Measurements from ENCODE around the gene PHOSPHO1. TPM values are rescaled to one million over a fixed set of nuclear protein-coding genes. Genes with fewer than 3 reads are reported as not detected.

The PHOSPHO1 gene
- total RNA-seq, 1 donor from 2014 or later = not detected

DNA sequence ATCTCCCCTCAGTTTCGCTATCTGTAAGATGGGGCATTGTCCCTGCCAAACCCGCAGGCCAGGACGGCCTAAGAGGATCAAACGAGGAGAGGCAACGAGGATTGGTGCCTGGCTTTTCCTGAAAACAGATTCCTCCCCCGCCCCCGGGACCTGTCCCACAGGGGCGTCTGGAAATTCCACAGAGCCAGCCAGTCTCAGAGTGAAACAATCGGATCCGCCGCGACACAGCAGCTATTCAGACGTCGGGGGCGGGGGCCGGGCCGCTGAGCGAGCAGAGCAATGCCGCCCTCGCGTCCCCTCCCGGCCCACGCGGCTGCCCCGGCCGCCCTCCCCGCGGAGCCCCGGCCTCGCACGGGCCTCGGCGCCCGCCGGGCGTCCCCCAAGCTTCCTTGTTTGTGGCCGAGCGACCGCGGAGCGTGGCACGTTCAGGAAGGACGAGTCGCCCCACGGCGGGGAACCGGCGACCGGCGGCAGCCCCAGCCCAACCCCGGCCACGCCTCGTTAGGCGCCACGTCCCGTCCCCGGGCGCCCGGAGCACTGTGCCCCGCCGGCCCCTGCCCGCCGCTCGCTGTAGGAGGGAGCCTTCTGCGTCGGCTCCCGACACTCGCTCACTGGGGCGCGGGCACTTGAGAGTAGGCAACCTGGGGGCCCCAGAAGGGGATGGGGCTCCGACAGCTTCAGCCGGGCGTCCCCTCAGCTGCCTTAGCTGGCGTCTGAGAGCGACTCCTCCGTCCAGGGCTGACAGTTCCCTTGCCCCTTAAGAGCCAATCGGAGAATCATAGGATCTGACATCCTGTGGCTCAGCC is 29.6 kb upstream of the PHOSPHO1 start:
- Mint-ChIP-seq H3K4me1 (ENCODE audit: unreplicated experiment) (no peaks in the 10 kb centered on the region), H3K9me3 (ENCODE audit: unreplicated experiment) (no peaks in the 10 kb centered on the region), H3K36me3 (ENCODE audit: low read depth, unreplicated experiment) (no peaks in the 10 kb centered on the region), H3K27ac (ENCODE audit: unreplicated experiment) (peak overlapping the region; percentile 36), H3K4me3 (ENCODE audit: unreplicated experiment) (peak overlapping the region; percentile 79), H3K27me3 (ENCODE audit: unreplicated experiment) (peaks cover 7% of the 10 kb centered on the region)
- TF ChIP-seq CTCF (IDR thresholded peaks at IDR 0.05; ENCODE audit: unreplicated experiment) = no peak
- peak; percentile 65 for DNase-seq (ENCODE audit: low spot score)

- Mint-ChIP-seq H3K36me3 (ENCODE audit: low read depth, unreplicated experiment) (no peaks in the 10 kb centered on the region), H3K27me3 (ENCODE audit: unreplicated experiment) (peaks cover 7% of the 10 kb centered on the region), H3K9me3 (ENCODE audit: unreplicated experiment) (no peaks in the 10 kb centered on the region), H3K27ac (ENCODE audit: unreplicated experiment) (peak overlapping the region; percentile 3), H3K4me3 (ENCODE audit: unreplicated experiment) (peak overlapping the region; percentile 67), H3K4me1 (ENCODE audit: unreplicated experiment) (no peaks in the 10 kb centered on the region)
- no peak for DNase-seq (ENCODE audit: low spot score)
- TF ChIP-seq CTCF (IDR thresholded peaks at IDR 0.05; ENCODE audit: unreplicated experiment) = no peak
These were observed 29.1 kb upstream of the PHOSPHO1 start for GRCh38 chr17:49259663-49260010.

GRCh38 chr17:49258394-49258793 is 27.8 kb upstream of the PHOSPHO1 start:
- H3K27ac Mint-ChIP-seq (ENCODE audit: unreplicated experiment) = no peak overlapping the region
- DNase-seq (ENCODE audit: low spot score) = no peak
- TF ChIP-seq CTCF (IDR thresholded peaks at IDR 0.05; ENCODE audit: unreplicated experiment) = no peak
- H3K4me1 Mint-ChIP-seq (ENCODE audit: unreplicated experiment) = no peaks in the 10 kb centered on the region
- peaks cover 7% of the 10 kb centered on the region for H3K27me3 Mint-ChIP-seq (ENCODE audit: unreplicated experiment)
- no peaks in the 10 kb centered on the region for H3K9me3 Mint-ChIP-seq (ENCODE audit: unreplicated experiment)
- no peak overlapping the region for H3K4me3 Mint-ChIP-seq (ENCODE audit: unreplicated experiment)
- no peaks in the 10 kb centered on the region for H3K36me3 Mint-ChIP-seq (ENCODE audit: low read depth, unreplicated experiment)

GRCh38 chr17:49255125-49255524 is 24.5 kb upstream of the PHOSPHO1 start:
- no peak overlapping the region for H3K4me3 Mint-ChIP-seq (ENCODE audit: unreplicated experiment)
- H3K9me3 Mint-ChIP-seq (ENCODE audit: unreplicated experiment) = no peaks in the 10 kb centered on the region
- no peak for TF ChIP-seq CTCF (IDR thresholded peaks at IDR 0.05; ENCODE audit: unreplicated experiment)
- H3K36me3 Mint-ChIP-seq (ENCODE audit: low read depth, unreplicated experiment) = no peaks in the 10 kb centered on the region
- no peak for DNase-seq (ENCODE audit: low spot score)
- no peaks in the 10 kb centered on the region for H3K4me1 Mint-ChIP-seq (ENCODE audit: unreplicated experiment)
- no peak overlapping the region for H3K27ac Mint-ChIP-seq (ENCODE audit: unreplicated experiment)
- peaks cover 4% of the 10 kb centered on the region for H3K27me3 Mint-ChIP-seq (ENCODE audit: unreplicated experiment)

DNA sequence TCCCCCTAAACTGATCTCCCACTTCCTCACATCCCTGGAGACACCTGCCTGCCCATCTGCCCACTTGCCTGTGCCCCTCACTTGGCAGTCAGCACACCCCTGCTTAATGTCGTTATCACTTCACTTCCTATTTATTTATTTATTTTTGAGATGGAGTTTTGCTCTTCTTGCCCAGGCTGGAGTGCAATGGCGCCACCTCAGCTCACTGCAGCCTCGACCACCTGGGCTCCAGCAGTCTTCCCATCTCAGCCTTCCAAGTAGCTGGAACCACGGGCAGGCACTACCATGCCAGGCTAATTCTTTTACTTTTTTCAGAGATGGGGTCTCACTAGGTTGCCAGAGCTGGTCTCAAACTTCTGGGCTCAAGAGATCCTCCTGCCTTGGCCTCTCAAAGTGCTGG is 23.5 kb upstream of the PHOSPHO1 start:
- peaks cover 3% of the 10 kb centered on the region for H3K27me3 Mint-ChIP-seq (ENCODE audit: unreplicated experiment)
- no peak overlapping the region for H3K4me3 Mint-ChIP-seq (ENCODE audit: unreplicated experiment)
- H3K36me3 Mint-ChIP-seq (ENCODE audit: low read depth, unreplicated experiment) = no peaks in the 10 kb centered on the region
- DNase-seq (ENCODE audit: low spot score) = no peak
- H3K27ac Mint-ChIP-seq (ENCODE audit: unreplicated experiment) = no peak overlapping the region
- H3K4me1 Mint-ChIP-seq (ENCODE audit: unreplicated experiment) = no peaks in the 10 kb centered on the region
- TF ChIP-seq CTCF (IDR thresholded peaks at IDR 0.05; ENCODE audit: unreplicated experiment) = no peak
- no peaks in the 10 kb centered on the region for H3K9me3 Mint-ChIP-seq (ENCODE audit: unreplicated experiment)

Measured in endothelial cell (in vitro differentiated cells).